ENCODE results near the gene KRT5.

GRCh38 chr12:52529417-52529816 lies 9.2 kb upstream of the KRT5 start:
- TF ChIP-seq POLR2A (IDR thresholded peaks at IDR 0.05): no peak
- TF ChIP-seq CTCF (IDR thresholded peaks at IDR 0.05): no peak
- no peak for TF ChIP-seq EP300 (IDR thresholded peaks at IDR 0.05)
